ENCODE measurements around the gene DNAI7.

DNAI7 gene

DNA sequence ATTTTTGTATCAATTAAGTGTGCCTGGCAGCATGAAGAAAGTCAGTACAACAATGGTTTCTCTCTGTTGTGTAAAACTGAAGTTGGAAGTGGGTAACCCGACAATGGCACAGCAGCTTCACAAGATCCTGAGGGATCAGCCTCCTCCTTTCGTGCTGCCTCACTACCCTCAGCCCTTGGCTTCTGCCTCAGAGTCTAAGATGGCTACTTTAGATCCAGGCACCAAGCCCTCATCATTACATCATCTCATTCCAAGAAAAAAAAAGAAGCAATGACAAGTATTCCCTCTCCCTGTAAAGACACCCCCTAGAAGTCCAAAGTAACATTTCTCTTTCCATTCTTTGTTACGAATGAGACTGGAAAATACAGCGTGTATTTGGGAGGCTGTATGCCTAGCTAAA is 92.6 kb downstream of the DNAI7 start:
- DNase-seq (ENCODE audit: low read depth in 1 of 2, low spot score in 1 of 2) = no peak

DNA sequence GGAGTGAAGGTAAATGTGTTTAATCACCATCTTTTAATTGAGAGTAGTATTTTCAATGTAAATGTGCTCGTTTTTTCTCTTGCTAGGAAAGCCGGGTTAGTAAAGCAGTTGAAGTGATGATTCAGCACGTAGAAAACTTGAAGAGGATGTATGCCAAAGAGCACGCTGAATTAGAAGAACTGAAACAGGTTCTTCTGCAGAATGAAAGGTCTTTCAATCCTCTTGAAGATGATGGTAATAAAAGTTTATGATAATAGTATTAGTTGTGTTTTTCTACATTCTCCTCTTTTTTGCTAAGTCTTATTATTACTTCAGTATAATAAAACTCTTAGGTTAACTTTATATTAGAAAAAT is 93.9 kb downstream of the DNAI7 start:
- no peak for DNase-seq (ENCODE audit: low read depth in 1 of 2, low spot score in 1 of 2)

DNA sequence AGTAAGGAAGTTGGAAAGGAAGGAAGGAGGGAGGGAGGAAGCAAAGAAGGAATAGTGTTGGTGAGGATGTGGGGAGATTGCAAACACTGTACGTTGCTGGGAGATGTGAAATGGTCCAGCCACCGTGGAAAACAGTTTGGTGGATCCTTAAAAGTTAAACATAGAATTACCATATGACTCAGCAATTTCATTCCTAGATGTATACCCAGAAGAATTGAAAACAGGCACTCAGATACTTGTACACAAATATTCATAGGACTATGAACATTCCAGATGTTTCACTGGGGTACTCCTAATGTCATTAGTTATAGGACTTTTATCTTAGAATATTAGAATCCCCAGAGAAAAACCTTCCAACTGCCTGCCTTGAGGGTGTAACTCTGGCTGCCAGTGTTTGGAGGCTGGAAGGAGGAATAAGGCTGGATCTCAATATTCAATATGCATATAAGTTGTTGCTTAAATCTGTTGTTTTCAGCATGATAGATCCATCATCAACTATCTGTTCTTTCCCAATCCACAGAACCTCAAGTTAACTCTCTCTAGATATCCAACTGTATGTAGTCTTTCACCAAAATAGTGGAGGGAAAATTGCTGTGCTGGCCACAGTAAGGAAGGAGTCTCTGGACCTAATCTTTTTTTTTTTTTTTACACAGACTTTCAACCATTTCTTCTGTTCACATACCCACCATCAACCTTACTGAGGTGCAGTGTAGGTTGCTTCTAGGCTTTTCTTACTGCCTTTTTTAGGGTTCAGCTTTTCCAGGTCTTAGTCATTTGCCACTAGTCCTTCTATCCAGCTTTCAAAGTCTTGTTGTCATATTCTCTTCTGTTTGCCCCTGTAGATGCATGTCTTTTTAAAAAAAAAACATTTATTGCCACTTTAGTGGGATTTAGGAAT is 94.5 kb downstream of the DNAI7 start:
- DNase-seq (ENCODE audit: low read depth in 1 of 2, low spot score in 1 of 2) = no peak

DNA sequence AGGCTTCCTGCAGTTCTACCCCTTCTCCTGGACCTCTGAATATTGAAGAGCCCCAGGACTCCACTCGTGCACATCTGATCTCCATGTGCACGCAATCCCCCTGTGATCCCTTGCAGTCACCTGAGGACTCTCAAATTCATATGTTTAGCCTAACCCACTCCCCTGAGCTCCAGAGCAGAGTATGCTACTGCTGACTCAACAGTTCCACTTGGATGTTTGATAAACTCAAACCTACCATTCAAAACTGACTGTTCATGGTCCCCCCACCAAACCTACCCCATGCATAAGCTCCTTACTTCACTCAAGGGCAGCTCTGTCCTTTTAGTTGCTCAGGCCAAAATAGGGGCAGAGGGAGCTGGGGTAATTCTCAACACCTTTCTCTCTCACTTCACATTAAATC is 96.0 kb downstream of the DNAI7 start:
- no peak for DNase-seq (ENCODE audit: low read depth in 1 of 2, low spot score in 1 of 2)

DNA sequence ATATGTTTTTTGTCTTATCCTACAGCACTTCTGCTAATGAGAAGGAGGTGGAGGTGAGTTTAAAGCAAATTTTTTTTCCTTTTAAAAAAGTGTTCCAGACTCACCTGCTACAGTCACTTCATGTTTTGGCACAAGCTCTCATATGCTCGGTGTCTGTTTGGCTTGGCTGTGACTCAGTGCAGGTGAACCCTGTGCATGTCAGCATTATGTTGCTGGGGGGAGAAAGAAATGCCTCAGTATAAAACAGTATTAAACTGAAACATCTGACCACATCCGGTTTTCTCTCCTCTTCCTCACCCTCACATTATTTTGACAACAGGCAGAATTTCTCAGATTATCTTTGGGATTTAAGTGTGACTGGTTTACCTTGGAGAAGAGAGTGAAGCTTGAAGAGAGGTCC is 105.2 kb downstream of the DNAI7 start:
- no peak for DNase-seq (ENCODE audit: low read depth in 1 of 2, low spot score in 1 of 2)

DNA sequence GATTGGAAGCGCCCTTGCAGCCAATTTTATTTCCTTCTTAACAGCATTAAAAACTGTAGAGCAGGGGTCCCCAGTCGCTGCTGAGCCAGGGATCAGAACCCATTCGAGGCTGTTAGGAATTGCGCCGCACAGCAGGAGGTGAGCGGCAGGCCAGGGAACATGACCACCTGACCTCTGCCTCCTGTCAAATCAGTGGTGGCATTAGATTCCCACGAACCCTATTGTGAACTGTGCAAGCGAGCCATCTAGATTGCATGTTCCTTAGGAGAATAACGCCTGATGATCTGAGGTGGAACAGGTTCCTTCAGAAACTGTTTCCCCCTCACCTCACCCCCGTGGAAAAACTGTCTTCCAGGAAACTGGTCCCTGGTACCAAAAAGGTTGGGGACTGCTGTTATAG is 107.4 kb downstream of the DNAI7 start:
- DNase-seq (ENCODE audit: low read depth in 1 of 2, low spot score in 1 of 2) = no peak

DNA sequence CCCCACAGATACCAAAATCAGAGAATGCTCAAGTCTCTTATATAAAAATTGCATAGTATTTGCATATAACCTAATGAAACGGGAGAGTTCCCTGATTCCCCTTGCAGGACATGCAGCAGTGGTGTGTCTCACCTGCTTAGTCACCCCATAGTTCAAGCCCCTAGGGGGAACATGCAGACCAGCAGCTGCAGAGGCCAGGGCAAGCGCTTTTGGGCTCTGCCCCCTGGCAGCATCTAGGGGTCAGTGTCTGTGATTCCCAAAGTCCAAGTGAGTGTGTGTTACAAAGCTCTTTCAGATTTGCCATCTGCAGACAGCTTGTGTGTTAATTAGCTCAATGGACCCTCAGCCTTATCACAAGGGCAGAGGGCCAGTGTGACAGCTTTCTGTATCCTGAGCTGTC is 110.1 kb downstream of the DNAI7 start:
- DNase-seq (ENCODE audit: low read depth in 1 of 2, low spot score in 1 of 2) = no peak

DNA sequence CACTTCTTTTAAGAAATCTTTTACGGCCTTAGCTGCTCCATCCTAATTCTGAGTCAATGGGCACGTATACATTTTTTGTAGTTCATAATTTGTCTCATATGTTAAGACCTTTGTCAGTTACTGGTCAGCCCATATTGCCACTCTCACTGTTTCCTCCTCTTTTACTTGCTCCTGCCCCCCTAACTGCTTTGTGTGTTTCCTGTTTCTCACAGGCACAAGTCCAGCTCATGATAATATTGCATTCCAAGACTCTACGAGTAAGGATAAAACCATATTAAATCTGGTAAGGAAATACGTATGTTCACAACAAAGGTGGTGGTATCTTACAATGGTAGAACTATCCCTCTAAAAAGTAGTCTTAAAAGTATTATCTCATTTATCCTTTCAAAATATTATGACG is 111.7 kb downstream of the DNAI7 start:
- DNase-seq (ENCODE audit: low read depth in 1 of 2, low spot score in 1 of 2) = no peak

DNA sequence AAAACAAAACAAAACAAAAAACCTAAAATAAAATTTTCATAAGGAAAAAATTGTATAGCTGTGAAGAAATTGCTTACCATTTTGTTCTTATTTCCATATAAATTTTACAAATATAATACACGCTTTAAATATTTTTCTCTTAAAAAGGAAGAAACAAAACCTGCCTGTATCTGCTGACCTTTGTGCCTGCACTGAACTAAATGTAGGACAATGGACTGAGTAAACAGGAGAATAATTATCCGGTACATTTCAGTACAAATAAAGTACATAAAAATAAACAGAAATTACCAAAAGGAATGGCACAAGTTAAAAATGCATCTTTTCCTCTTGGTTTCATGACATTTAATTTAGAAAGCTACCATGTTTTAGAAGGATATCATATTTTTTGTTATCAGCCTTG is 112.3 kb downstream of the DNAI7 start:
- no peak for DNase-seq (ENCODE audit: low read depth in 1 of 2, low spot score in 1 of 2)

DNA sequence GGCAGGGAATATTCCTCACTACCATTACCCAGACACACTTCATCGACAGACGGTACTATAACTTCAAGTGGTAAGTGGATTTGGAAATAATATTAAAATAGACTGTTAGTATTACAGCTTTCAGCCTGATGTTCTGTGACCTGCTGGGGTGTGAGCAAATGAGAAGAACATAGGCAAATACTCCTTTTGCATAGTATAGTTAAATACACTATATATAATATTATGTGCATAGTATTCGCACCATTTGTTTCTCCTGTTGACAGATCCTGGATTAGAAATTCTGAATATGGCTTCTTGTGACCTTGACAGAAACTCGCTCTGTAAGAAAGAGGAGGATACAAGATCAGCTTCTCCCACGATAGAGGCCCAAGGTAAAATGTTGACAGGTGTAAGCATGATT is 115.6 kb downstream of the DNAI7 start:
- no peak for DNase-seq (ENCODE audit: low read depth in 1 of 2, low spot score in 1 of 2)

DNA sequence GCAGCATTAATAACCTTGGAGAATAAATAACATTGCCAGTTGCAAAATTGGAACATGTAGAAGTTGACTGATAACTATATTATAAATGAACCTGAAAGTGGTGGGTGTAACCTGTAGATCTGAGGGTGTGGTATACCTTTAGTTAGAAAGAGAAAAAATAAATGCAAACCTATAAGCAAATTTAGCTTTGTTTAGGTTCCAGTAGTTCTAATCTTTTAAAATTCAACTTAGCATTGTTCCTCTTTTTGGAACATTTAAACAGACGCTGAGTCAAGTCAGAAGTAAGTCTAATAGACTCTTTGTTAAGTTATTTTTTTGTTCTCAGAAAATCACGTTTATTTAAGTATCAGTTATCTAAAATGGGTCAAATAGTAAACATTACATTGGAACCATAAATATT is 120.0 kb downstream of the DNAI7 start:
- no peak for DNase-seq (ENCODE audit: low read depth in 1 of 2, low spot score in 1 of 2)

DNA sequence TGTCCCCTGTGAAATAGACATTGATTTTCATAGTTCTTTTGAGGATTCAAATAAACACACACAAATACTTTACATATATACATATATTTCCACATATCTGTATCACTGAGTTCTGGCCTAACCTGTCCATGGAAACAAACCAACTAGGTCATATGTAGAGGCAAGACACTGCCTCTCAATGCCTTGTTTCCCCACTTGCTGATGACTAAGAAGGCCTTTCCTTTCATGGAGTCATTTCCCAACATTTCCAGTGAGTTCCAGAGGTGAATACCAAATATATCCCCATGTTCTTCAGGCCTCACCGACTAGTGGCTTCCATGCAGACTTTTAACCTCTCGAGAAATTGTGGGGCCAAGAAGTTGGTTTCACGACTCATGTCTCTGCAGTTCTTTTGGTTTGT is 120.8 kb downstream of the DNAI7 start:
- DNase-seq (ENCODE audit: low read depth in 1 of 2, low spot score in 1 of 2) = no peak

DNA sequence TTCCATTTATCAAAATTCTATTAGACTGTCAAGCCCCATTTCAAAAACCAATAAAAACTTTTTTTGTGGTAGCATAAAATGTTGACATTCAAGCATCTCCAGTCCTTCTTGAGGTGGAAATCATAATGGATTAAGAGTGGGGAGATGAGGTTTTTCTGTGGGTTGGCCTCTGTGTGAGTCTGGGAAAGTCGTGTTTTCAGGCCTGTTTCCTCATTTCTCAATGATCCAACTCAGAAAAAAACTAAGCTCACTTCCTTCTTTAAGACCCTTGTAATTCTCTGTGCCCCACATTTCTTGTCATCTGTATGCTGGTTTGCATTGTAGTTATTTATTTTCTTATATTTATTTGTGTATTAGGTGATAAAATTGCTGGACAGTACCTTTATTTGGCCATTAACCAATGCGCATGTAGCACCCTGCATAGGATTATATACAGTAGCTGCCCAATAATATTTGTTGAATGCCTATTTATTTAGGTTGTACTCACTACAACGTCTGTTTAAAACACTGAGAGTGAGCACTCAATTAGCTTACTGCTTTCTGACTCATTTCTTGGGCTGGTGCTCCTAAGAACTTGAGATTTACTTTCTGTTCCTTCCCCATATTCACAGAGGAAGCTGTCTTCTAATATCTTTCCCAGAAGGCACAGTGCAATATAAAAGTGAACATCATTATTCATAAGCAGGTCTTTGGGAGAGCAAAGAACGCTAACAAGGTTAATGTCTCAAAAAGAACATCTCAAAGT is 121.9 kb downstream of the DNAI7 start:
- DNase-seq (ENCODE audit: low read depth in 1 of 2, low spot score in 1 of 2) = no peak

DNA sequence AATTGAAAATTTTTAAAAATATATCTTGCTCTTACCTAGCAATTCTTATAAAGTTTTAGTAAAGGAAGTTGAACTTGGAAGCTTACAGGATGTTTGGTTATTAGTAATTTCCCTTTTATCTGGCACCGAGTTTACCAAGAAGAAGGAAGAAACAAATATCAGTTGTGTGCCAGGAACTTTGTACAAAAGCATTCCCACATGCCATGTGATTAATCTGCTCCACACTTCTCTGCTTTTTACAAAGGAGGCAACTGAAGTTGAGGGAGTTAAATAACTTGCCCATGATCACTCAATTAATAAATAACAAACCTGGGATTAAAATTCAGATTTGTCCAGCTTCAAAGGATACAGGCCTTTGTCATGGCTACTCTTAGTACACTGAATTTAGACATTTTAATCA is 123.6 kb downstream of the DNAI7 start:
- no peak for DNase-seq (ENCODE audit: low read depth in 1 of 2, low spot score in 1 of 2)

DNA sequence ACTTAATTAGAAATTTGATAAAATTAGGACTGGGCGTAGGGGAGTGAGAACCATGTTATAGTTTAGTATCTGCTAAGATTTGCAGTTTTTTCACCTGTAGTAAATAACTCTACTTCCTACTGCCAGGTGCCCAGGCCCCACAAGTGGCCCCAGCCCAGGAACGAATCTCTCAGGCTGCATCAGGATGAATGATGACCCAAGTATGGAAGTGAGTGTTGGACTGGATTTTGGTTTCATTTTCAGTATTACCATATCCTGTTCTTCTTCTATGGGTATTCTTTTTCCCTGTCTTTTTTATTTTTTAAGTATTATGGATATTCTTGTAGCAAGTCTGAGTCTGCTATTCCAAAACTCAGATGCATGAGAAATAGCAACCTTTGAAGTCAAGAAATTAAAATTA is 125.7 kb downstream of the DNAI7 start:
- DNase-seq (ENCODE audit: low read depth in 1 of 2, low spot score in 1 of 2) = no peak

DNA sequence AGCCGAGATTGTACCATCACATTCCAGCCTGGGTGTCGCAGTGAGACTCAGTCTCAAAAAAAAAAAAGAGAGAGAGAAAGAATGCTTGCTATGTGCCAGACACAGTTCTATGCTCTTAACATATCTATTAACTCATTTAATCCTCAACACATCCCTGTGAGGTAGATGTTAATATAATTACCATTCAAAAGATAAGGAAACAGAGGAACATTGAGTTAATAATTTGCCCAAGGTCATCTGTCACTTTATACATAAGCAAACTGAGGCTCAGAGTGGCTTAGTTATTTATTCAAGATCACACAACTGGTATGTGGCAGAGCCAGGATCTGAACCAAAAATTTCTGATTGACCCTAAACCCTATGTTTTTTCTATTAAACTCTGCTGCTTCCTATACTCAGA is 129.9 kb downstream of the DNAI7 start:
- DNase-seq (ENCODE audit: low read depth in 1 of 2, low spot score in 1 of 2) = no peak

DNA sequence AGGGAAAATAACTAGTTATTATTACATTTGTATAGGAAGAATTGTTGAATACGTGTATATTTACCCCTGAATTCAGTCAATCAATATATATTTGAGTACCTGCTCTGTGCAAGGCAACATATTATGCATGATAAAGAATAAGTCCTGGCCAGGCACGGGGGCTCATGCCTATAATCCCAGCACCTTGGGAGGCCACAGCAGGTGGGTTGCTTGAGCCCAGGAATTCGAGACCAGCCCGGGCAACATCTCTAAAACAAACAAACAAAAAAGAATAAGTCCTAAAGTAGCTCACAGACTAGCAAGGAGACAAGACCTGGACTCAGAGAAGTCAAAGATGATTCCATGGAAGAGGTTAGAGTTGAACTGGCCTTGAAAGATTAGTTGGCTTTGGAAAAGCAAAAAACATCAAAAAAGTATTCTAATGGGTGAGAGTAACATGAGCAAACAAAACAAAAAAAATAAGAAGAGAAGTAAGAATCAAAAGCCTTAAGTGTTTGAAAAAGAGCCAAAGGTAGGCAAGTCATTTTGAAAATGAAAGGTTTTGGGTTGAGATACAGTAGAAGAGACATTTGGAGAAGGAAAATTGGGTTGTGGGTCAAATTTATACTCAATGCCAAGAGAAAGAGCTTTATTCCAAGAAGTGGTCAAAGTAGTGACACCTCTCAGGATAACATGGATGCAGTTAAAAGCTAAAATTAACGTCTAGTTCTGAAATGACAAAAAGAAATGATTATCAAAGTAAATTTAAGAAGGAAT is 130.9 kb downstream of the DNAI7 start:
- DNase-seq (ENCODE audit: low read depth in 1 of 2, low spot score in 1 of 2) = no peak

DNA sequence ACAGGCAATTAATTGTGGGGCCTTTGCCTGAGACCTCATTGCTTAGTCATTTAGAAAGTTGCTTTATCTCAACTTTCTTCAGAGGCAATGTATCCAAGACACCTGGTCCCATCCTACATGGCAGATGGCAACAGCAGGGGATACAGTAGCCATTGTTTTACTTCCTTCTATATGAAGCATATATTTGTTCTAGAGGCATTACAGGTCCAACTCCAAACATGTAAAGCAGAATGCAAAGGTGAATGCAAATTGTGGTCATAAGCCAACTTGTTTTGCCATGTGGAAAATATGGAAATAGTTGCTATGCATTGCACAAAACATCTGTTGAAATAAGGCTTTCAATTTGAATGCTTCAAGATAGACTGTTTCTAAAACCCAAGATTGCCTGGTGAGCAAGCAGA is 136.3 kb downstream of the DNAI7 start:
- DNase-seq (ENCODE audit: low read depth in 1 of 2, low spot score in 1 of 2) = no peak
